GM19193 (cell line): ENCODE measurements around the gene CHKB.

Source experiments
- POLR2A ChIP-seq: IDR thresholded peaks from 4 replicates; pipeline ENCODE4 v1.6.1; 2011; ENCODE audit not compliant: insufficient read depth, insufficient read length; ENCODE audit errors: extremely low read depth

Gene CHKB

DNA sequence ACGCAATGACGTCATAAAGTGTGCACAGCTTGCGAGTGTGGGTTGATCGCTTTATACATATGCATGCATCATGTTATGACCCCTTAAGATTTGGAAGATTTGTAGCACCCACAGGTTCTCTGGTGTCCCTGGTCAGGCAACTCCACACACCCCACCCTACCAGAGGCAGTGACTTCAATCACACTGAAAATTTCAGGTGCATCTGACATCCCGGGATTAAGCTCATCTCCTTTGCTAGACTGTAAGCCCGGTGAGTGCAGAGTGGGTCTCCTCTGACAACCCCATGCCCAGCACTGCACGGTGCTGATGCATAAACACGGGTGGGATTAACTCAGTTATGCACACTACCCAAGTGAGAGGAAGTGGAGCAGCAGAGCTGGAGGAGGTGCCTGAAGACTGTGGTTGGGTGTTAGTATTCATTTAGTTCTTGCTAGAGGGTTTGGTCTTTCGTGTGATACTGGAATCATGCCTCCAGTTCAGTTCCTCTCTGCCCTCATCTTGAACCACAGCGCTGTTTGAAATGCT is 38.8 kb upstream of the CHKB start:
- TF ChIP-seq POLR2A = peak; percentile 39

DNA sequence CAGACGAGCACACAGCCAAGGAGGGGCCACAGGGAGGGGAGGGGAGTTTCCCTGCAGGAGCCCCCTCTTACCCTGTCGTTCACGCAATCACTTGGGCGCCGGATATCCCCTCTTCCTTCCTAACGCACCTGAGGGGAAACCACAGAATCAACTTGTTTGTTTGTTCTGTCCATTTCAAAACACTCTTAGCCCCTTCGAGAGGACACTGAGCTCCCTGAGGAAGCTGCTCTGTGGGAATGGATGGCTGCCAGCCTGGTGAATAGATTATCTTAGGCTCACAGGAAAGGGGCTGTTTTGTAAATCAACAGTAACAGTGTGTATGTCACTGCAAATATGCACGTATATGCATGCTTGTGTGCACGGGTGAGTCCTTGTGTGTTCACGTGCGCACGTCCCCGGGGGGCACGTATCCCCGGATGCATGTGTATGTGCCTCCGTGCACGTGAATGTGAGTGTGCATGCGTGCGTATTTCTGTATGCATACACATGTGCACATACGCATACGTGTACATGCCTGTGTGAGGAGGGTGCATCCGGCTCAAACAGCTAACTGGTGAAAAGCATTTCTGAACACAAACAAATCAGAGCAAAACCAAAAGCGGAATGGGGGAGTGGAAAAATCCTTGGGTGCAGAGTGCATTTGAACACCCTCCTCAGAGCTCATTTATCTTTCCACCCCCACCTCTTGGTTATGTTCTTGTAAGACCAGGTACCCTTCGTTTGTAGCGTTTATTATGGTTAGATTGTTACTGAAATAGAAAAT is 38.1 kb upstream of the CHKB start:
- TF ChIP-seq POLR2A = peak; percentile 25

DNA sequence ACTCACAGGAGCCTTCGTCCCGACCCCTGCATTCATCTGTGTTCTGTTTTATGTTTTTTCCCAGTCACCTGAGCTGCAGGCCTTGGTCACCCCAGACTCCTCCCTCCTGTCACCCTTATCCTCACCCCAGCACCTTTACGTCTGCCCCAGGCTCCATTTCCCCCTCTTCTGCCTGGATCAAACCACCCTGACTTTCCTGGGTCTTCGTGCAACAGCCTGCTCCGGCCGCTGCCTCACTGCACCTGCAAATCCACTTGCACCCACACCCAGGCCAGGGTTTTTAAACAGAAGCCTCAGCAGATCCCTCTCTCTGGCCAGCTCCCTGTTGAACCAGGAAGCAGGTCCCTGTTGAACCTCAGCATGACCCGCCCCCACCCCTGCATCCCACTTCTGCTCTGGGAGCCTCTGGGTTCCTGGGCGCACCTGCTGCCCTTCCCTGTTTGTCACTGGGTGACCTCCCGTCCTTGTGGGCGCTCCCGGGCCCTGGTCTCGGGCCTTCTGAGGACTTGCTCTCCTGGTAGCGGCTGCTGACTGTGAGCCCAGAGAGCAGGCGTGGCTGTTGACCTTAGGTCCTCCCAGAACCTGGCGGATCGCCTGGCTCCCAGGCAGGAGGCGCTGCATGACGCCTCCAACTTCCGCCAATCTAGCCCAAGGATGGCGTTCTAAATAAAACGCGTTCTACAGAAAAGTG is 30.8 kb upstream of the CHKB start:
- no peak for TF ChIP-seq POLR2A

DNA sequence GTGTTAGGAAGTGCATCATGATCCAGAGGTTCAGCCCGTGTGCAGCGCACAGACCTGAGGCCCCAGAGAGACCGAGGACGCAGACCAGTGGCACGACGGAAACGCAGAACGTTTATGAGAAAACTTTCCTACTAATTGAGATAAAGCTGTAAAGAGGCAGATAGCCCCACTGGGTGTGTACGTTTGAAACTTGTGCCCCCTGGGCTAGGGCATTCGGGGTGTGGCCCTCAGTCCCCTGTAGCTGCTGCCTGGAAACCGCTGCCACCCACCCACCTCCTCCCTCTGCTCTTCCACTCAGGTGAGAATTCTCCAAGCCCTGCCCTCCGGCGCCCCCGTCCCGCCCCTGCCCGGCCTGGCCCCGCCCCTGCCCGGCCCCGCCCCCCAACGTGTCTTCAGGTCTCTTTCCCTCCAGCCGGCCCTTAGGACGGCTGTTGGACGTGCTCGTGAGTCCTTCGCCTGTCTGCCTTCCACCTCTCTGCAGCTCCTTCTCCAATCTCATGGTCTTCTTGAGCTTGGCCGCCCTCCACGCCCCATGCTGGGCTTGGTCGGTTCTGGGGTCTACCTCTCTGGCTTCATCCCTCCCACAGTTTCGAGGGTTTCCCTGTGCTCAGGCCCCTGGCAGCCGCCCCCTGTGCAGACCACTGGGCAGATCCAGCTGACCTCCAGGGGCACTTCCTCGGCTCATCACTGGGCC is 30.0 kb upstream of the CHKB start:
- TF ChIP-seq POLR2A = no peak

DNA sequence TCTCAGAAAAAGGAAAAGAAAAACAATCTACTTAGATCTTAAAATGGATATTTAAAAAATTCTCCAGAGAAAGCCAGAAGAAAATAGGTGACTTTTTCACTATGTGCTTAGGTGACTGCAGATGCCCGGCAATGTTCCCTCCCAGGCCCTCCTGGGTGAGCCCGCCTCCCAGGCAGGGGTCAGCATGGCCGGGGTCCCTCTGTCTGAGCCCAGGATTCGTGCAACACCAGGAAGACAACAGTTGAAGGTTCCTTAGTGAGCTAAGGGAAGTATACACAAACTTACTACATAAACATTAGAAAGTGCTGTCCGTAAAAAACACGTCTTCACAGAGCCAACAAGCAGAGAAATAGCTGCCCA is 29.5 kb upstream of the CHKB start:
- TF ChIP-seq POLR2A = no peak

DNA sequence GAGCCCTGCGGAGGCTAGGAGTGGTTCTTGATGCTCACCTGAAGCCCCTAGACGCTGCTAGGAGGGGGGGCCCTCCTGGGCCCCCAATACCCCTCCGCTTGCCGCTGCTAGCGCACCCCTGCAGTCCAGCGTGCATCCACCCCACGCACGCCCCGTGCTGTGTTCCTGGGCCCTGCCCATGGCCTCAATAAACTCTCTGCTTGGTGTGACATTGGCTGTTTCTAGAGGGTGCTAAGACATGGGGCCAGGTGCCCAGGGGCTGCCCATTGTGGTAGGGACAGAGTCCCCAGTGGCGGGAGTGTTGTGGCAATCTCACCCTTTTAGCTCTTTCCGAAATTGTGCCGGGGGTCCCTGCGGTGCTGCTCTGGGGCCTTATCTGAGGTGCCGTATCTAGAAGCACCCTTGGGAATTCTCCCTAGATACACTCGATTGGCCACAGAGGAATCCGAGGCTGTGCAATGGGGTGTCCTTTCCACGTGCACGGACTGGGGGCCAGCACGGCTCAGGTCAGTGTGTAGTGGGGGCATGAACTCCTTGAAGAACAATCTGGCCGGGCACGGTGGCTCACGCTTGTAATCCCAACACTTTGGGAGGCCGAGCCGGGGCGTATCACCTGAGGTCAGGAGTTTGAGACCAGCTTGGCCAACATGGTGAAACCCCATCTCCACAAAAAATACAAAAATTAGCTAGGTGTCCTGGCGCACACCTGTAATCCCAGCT is 28.9 kb upstream of the CHKB start:
- no peak for TF ChIP-seq POLR2A

DNA sequence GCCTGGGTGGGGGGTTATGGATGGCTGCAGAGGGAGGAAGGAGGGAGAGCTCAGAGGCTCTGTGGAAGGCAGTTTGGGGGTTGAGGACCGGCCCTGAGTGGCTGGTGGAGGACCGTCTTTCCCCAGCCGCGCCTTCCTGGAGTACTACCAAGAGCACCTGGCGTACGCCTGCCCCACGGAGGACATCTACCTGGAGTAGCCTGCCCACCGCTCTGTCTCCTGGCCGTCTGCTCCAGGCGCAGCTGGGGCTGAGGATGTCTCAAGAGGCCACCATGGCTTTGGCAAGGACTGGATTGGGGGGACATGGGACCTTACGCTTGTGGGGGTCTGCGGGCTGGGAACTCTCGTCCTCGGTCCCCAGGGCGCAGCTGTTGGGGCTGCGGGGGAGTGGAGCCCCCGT is 27.9 kb upstream of the CHKB start:
- TF ChIP-seq POLR2A = no peak

DNA sequence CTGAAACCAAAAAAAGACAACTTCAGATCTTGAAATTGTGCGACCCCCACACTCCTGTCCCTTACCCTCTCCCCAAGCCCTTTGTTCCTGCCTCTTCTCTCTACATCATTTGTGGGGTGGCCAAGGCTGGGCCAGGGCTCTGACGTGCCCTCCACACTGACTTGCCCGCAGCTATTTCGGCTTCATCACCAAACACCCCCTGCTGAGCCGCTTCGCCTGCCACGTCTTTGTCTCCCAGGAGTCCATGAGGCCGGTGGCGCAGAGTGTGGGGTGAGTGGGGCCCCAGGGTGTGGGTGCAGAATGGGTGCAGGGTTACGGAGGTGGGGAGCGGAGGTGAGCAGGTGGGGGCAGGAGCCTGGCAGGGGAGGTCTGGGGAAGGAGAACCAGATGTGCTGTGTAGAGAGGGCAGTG is 27.4 kb upstream of the CHKB start:
- no peak for TF ChIP-seq POLR2A

DNA sequence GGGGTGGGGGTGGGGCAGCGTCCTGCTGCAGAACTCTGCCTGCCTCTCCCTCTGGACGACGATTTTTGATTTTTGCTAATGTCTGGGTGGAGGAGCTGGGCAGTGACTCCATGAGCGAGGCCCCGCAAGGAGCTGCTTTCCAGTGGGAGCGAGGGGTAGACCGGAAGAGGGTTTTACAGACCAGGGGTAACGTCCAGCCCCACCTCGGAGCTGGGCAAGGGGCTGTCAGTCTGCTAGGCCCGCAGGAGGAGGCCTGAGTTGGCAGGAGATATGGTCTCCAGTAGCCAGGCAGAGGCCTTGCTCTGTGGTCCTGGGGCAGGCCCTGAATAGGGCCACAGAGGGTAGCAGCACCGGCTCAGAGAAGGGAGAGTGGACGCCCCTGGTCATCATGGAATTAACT is 26.9 kb upstream of the CHKB start:
- no peak for TF ChIP-seq POLR2A

DNA sequence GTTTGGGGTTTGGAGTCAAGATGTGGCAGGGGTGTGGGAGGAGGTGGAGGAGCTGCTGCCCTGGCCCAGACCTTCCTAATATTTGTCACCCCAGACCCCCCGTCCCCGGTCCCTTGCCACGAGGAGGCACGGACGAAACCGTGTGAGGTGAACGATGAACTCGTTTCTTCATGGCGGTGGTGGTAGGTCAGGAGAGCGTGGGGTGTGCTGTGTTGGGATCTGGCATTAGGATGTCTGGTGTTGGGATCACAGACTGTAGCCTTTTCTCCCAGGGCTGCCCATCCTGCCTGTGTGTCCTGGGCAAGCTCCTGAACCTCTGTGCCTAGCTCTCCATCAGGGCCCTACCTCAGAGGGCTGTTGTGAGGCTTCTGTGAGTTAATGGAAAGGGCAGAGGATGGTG is 26.3 kb upstream of the CHKB start:
- no peak for TF ChIP-seq POLR2A

DNA sequence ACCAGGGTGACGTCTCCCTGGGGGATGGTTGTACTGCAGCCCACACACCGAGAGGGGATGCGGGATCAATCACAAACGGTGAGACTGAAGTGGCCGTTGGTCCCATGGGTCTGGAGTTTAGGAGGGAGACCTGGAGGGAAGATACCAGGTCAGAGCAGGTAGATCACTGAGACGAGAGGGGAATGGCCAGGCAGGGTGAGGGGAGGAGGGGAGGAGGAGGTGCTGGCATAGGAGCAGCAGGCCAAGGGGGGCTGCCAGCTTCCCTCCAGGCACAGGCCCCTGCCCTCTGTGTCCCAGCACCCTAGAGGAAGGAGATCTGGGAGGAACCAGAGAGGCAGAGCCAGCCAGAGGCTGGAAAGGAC is 25.0 kb upstream of the CHKB start:
- no peak for TF ChIP-seq POLR2A

DNA sequence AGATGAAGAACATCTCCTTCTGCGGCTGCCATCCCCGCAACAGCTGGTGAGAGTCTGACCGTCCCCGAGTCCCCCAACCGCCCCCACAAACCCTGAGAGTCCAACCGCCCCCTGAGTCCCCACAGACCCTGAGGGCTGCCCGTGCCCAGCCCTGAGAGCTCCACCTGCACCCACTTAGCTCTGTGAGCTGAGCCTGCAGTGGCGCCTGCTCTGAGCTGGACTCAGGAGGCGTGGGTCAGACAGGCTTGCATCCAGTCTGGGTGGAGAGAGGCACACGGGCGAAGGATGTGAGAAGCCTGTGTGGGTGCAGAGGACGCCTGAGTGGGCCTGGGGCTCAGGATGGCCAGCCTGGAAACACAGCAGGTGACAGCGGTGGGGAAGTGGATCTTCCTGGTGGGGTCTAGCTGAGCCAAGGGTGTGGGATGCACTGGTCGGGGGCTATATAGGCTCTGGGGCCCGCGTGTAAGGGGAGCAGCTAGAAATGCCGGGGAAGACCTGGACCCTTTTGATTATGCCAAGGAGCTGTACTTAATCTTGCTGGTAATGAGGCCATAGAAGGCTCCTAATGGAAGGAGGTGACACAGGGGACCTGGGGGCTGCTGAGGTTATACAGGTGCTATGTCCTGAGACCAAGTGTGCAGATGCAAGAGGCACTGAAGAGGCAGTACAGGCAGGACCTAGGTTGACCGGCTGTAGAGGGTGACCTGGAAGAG is 24.5 kb upstream of the CHKB start:
- TF ChIP-seq POLR2A = no peak

DNA sequence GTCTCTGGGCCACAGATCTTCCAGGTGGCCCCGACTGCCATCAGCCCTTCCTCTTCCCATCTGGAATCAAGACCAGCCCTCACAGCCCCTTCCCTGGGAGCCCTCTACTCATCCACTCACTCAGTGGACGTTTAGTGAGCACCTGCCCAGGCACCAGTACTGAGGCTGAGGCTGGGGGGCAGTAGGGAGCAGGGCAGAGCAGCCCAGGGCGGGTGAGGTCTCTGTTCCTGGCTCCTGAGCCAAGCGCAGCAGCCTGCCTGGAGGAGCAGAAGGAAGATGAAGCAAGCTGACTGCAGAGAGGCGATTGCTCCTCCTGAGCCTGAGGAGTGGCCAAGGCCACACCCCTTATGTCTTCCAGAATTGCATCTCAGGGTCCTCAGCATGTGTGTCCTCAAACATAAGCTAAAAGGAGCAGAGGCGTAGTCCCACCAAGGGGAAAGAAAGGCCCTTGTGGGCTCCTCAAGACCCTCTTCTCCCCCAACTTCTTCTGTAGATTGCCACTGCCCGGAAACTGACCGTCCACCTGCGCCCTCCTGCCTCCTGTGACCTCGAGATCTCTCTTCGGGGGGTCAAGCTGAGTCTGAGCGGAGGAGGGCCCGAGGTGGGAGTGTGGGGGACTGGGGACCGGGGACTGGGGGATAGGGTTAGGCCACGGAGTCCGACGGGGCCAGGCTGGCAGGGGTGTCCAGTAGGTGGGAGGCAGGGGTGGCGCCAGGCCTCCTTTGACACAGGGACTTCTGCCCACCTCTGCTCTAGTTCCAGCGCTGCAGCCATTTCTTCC is 23.7 kb upstream of the CHKB start:
- no peak for TF ChIP-seq POLR2A

DNA sequence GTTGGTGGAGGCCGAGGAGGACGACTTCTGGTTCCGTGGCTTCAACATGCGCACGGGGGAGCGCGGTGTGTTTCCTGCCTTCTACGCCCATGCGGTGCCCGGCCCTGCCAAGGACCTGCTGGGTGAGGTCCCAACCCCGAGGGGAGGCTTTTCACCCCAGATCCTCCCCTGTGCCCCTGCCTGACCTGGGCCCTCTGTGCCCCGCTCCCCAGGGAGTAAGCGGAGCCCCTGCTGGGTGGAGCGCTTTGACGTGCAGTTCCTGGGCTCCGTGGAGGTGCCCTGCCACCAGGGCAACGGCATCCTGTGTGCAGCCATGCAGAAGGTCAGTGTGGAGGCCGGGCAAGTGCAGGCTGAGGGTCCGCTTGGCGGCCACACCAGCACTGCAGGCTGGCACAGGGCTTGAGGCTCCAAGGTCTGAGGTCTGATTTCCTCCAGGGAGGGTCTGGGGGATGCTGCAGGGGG is 23.0 kb upstream of the CHKB start:
- TF ChIP-seq POLR2A = no peak
